Hepatocyte (in vitro differentiated cells): ENCODE data around the gene ACTA2. TPM values are rescaled to one million over a fixed set of nuclear protein-coding genes. Genes with fewer than 3 reads are reported as not detected.

Experiments
- DNase-seq: peaks from one replicate; pipeline ENCODE4 v3.0.0-alpha.2; 2016; ENCODE audit warnings: low spot score
- H2AFZ ChIP-seq: fragments of 200-600 bp; sonication (generic); 2 replicates; pipeline ENCODE4 v1.6.0; 2016; ENCODE audit warnings: antibody characterized with exemption, mild to moderate bottlenecking
- H3K27ac ChIP-seq: fragments of 200-600 bp; sonication (generic); 2 replicates; pipeline ENCODE4 v1.5.1; 2016; ENCODE audit warnings: mild to moderate bottlenecking
- H3K27me3 ChIP-seq: fragments of 200-600 bp; sonication (generic); 2 replicates; pipeline ENCODE4 v1.6.1; 2016
- H3K36me3 ChIP-seq: fragments of 200-600 bp; sonication (generic); replicated peaks from 2 replicates; pipeline ENCODE4 v1.5.1; 2016; ENCODE audit warnings: low read depth; ENCODE audit not compliant: insufficient read depth
- H3K4me1 ChIP-seq: fragments of 200-600 bp; sonication (generic); 2 replicates; pipeline ENCODE4 v1.5.1; 2016; ENCODE audit warnings: mild to moderate bottlenecking, moderate library complexity; ENCODE audit not compliant: insufficient read depth
- H3K4me2 ChIP-seq: fragments of 200-600 bp; sonication (generic); 2 replicates; pipeline ENCODE4 v1.6.0; 2016
- H3K4me3 ChIP-seq: fragments of 200-600 bp; sonication (generic); 2 replicates; pipeline ENCODE4 v1.5.1; 2016; ENCODE audit warnings: mild to moderate bottlenecking
- H3K79me2 ChIP-seq: fragments of 200-600 bp; sonication (generic); 2 replicates; pipeline ENCODE4 v1.6.0; 2017; ENCODE audit warnings: mild to moderate bottlenecking
- H3K9me2 ChIP-seq: fragments of 200-600 bp; sonication (generic); replicated peaks from 2 replicates; pipeline ENCODE4 v1.6.0; 2017; ENCODE audit warnings: mild to moderate bottlenecking; ENCODE audit not compliant: insufficient read depth
- H3K9me3 ChIP-seq: fragments of 200-600 bp; sonication (generic); 2 replicates; pipeline ENCODE4 v1.5.1; 2016; ENCODE audit warnings: low read depth, mild to moderate bottlenecking
- H4K20me1 ChIP-seq: fragments of 200-600 bp; sonication (generic); 2 replicates; pipeline ENCODE4 v1.6.0; 2016; ENCODE audit warnings: mild to moderate bottlenecking; ENCODE audit not compliant: insufficient read depth, poor library complexity, severe bottlenecking
- CTCF ChIP-seq: fragments of 200-600 bp; sonication (generic); IDR thresholded peaks from 2 replicates; pipeline ENCODE4 v1.5.1; 2016; ENCODE audit warnings: antibody characterized with exemption, mild to moderate bottlenecking; ENCODE audit not compliant: poor library complexity
- EZH2 ChIP-seq: fragments of 200-600 bp; sonication (generic); IDR thresholded peaks from 2 replicates; pipeline ENCODE4 v1.6.1; 2016; ENCODE audit warnings: antibody characterized with exemption, mild to moderate bottlenecking, borderline replicate concordance
- EZH2phosphoT487 ChIP-seq: fragments of 200-600 bp; sonication (generic); IDR thresholded peaks from one replicate; pipeline ENCODE4 v1.6.1; 2018; ENCODE audit warnings: antibody characterized with exemption, mild to moderate bottlenecking, low read depth, moderate library complexity; ENCODE audit not compliant: unreplicated experiment, severe bottlenecking
- polyA plus RNA-seq: library from polyadenylated mRNA; unstranded; fragments of >200 nt; fragmentation: Nextera tagmentation; extraction: Ambion mirVana; gene quantifications from 2 replicates; pipeline ENCODE4 v1.2.1, GENCODE V29; 2016
- small RNA-seq: library from RNA; depleted of rRNA; stranded (forward); fragments of <200 nt; gene quantifications from one replicate; pipeline ENCODE3, GENCODE V24; 2014
- total RNA-seq: library from RNA; depleted of rRNA; stranded (reverse); fragments of >200 nt; gene quantifications from 2 replicates; pipeline ENCODE4 v1.2.3, GENCODE V29; 2014

The ACTA2 gene
- total and polyA plus RNA-seq, 2 experiments from 2014 or later, result 207 to 218 TPM

DNA sequence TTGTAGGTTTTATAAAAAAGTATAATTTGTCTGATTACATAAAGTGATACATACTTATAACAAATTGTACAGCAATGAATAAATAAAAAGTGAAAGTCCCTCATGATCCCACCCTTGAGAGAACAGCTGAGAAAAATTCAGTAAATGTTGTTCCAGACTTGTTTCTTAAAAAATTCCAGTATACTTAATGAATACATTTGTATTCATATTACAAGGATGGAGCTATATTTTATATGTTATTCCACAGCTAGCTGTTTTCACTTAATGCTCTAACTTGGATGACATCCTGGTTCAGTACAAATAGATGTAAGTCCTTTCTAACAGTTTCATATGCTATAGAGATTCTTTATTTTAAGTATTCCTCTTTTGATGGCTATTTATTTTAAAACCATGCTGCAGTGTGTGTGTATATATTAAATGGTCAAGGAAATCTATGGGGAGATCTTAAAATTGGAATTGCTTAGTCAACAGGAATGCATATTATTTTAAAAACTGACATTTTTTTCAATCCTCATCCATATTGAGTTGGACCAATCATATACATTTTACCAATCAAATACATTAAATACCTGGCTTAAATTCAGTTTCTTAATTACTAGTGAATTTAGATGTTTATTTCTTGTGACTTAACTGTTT lies 63.6 kb downstream of the ACTA2 start:
- H3K79me2 ChIP-seq, result peaks cover 71% of the 10 kb centered on the region
- no peaks in the 10 kb centered on the region for H3K27me3 ChIP-seq

DNA sequence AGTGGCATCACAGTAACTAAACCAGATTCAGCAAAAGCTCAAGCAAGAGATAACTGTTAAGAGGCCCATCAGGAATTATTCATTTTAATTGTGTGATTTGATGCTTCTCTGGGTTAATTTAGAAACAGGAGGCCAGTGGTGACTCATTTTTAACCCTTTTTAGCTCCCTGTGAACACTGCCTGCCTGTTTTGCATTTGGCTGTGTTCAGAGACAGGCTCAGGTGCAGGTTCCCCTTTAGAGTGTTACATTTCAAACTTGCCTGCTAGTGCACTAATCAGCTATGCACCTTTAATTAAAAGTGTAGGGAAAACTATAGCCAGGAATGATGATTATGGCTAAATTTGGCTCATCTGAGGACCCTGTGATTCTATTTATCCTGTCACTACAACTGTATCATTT lies 66.0 kb downstream of the ACTA2 start:
- no peak overlapping the region for H3K4me3 ChIP-seq
- no peaks in the 10 kb centered on the region for H3K9me3 ChIP-seq
- no peaks in the 10 kb centered on the region for H3K27me3 ChIP-seq
- no peaks in the 10 kb centered on the region for H4K20me1 ChIP-seq
- no peak overlapping the region for H2AFZ ChIP-seq
- H3K79me2 ChIP-seq, result peaks cover 90% of the 10 kb centered on the region
- no peaks in the 10 kb centered on the region for H3K36me3 ChIP-seq
- no peak overlapping the region for H3K4me2 ChIP-seq
- no peaks in the 10 kb centered on the region for H3K4me1 ChIP-seq
- DNase-seq, result no peak
- H3K9me2 ChIP-seq, result no peaks in the 10 kb centered on the region
- H3K27ac ChIP-seq, result no peak overlapping the region
- TF ChIP-seq CTCF (no peak), EZH2phosphoT487 (no peak), EZH2 (no peak)

More for the DNA sequence above, 63.6 kb downstream of the ACTA2 start:
- H4K20me1 ChIP-seq, result no peaks in the 10 kb centered on the region
- TF ChIP-seq CTCF, result no peak
- no peak for TF ChIP-seq EZH2phosphoT487
- TF ChIP-seq EZH2, result no peak
- no peak overlapping the region for H3K27ac ChIP-seq
- H3K9me3 ChIP-seq, result no peaks in the 10 kb centered on the region
- no peak overlapping the region for H2AFZ ChIP-seq
- no peak for DNase-seq
- H3K36me3 ChIP-seq, result no peaks in the 10 kb centered on the region
- no peak overlapping the region for H3K4me3 ChIP-seq
- H3K4me1 ChIP-seq, result no peaks in the 10 kb centered on the region
- H3K4me2 ChIP-seq, result no peak overlapping the region
- no peaks in the 10 kb centered on the region for H3K9me2 ChIP-seq

Small RNA genes within 50 kb of the gene (small RNA-seq; reads per million reads assigned to genes)
- not detected for gene RF02116

Other genes starting within 250 kb of the ACTA2 start
- not detected in 2 replicates for gene LIPK, start 246.5 kb downstream of the ACTA2 start, total RNA-seq
- not detected in 2 replicates for gene LIPK, start 246.5 kb downstream of the ACTA2 start, polyA plus RNA-seq
- 0.17 TPM in 1 of 2 replicates, not detected in the other for gene LIPN, start 192.8 kb downstream of the ACTA2 start, total RNA-seq
- gene LIPN, start 192.8 kb downstream of the ACTA2 start, polyA plus RNA-seq, result not detected in 2 replicates
- gene LIPM, start 150.0 kb downstream of the ACTA2 start, total RNA-seq, result not detected in 2 replicates
- not detected in 2 replicates for gene LIPM, start 150.0 kb downstream of the ACTA2 start, polyA plus RNA-seq
- 2.1 and 4.2 TPM in 2 replicates for gene ANKRD22, start 100.9 kb downstream of the ACTA2 start, total RNA-seq
- gene ANKRD22, start 100.9 kb downstream of the ACTA2 start, polyA plus RNA-seq, result 2.3 and 2.7 TPM in 2 replicates
- gene STAMBPL1, start 72.5 kb downstream of the ACTA2 start, total RNA-seq, result 14.8 and 20.0 TPM in 2 replicates
- 4.5 and 5.2 TPM in 2 replicates for gene STAMBPL1, start 72.5 kb downstream of the ACTA2 start, polyA plus RNA-seq
- gene FAS, start 38.0 kb upstream of the ACTA2 start, total RNA-seq, result 13.9 and 14.1 TPM in 2 replicates
- 7.3 and 8.0 TPM in 2 replicates for gene FAS, start 38.0 kb upstream of the ACTA2 start, polyA plus RNA-seq